Prostate gland (tissue), 2 donors: Measurements from ENCODE around the gene RPA1. TPM values are rescaled to one million over a fixed set of nuclear protein-coding genes. Genes with fewer than 3 reads are reported as not detected.

ENCODE experiments used
- DNase-seq: peaks from one replicate; pipeline ENCODE4 v3.0.0-alpha.2; 2019; ENCODE audit warnings: low spot score
- H3K27ac ChIP-seq, 2 donors: fragments of 200-600 bp; sonication (generic); 2 replicates each; pipeline ENCODE4 v1.5.1; 2017 to 2019
- H3K27me3 ChIP-seq: fragments of 200-600 bp; sonication (generic); replicated peaks from 2 replicates; pipeline ENCODE4 v1.5.1; 2019; ENCODE audit not compliant: insufficient read depth
- H3K36me3 ChIP-seq, 2 donors: fragments of 200-600 bp; sonication (generic); 1 replicate in 1 of 2; 2 replicates in 1 of 2; pipeline versions ENCODE4 v1.5.1 to v1.8.1; 2017 to 2019
- H3K4me1 ChIP-seq: fragments of 200-600 bp; sonication (generic); replicated peaks from 2 replicates; pipeline ENCODE4 v1.5.1; 2019
- H3K4me3 ChIP-seq, 2 donors: fragments of 200-600 bp; sonication (generic); 2 replicates each; pipeline ENCODE4 v1.5.1; 2017 to 2019
- H3K9me3 ChIP-seq: fragments of 200-600 bp; sonication (generic); 2 replicates; pipeline ENCODE4 v1.5.1; 2017
- CTCF ChIP-seq, 4 experiments: fragments of 200-600 bp in 2 of 4; fragments of 450-650 bp in 2 of 4; sonication (generic) in 2 of 4; IDR thresholded peaks; 1 replicate in 3 of 4; 2 replicates in 1 of 4; pipeline ENCODE4 v1.5.1; 2016 to 2019; ENCODE audit warnings: antibody characterized with exemption in 4 of 4, mild to moderate bottlenecking in 2 of 4, moderate library complexity in 2 of 4
- POLR2A ChIP-seq: fragments of 450-650 bp; IDR thresholded peaks from one replicate; pipeline ENCODE4 v1.6.1; 2016; ENCODE audit warnings: antibody characterized with exemption, mild to moderate bottlenecking
- POLR2AphosphoS5 ChIP-seq: sonication (generic); formaldehyde crosslinking; IDR thresholded peaks from one replicate; pipeline ENCODE4 v1.6.1; 2017; ENCODE audit warnings: antibody characterized with exemption
- WGBS: methylation state at CpG from one replicate; pipeline ENCODE4 v1.1.5; 2018; 5-methylcytosine and 5-hydroxymethylcytosine counted together
- intact Hi-C: fragments of 100-400 bp; cut with DNase I; formaldehyde crosslinking; loops from one replicate; pipeline ENCODE4 v1.14.2; 2022
- total RNA-seq, 2 donors: library from RNA; depleted of rRNA; stranded (reverse); fragments of >200 nt; gene quantifications; one replicate each; pipeline ENCODE4 v1.1.0, GENCODE V29; 2016

Gene RPA1
- total RNA-seq, 2 donors from 2014 or later: 33.0 to 34.0 TPM

- TF ChIP-seq CTCF (IDR thresholded peaks at IDR 0.05): no peak
- TF ChIP-seq POLR2A: no peak
- TF ChIP-seq POLR2AphosphoS5: no peak
- H3K9me3 ChIP-seq: no peaks in the 10 kb centered on the region
- H3K36me3 ChIP-seq: no peaks in the 10 kb centered on the region
- DNase-seq: no peak
- intact Hi-C loops: no loop called here
- no peaks in the 10 kb centered on the region for H3K27me3 ChIP-seq
- no peaks in the 10 kb centered on the region for H3K4me1 ChIP-seq
- WGBS: 88% methylated on average over 25 of the region's 29 CpGs
- no peak overlapping the region for H3K27ac ChIP-seq
- H3K4me3 ChIP-seq: no peak overlapping the region
These were observed 87.3 kb downstream of the RPA1 start for GRCh38 chr17:1916963-1917715.

- DNase-seq: no peak
- no peaks in the 10 kb centered on the region for H3K9me3 ChIP-seq
- H3K36me3 ChIP-seq: no peaks in the 10 kb centered on the region
- H3K4me3 ChIP-seq: no peak overlapping the region
- no peaks in the 10 kb centered on the region for H3K4me1 ChIP-seq
- no peaks in the 10 kb centered on the region for H3K27me3 ChIP-seq
- no peak overlapping the region for H3K27ac ChIP-seq
- WGBS: 84% methylated on average over 29 of the region's 29 CpGs
- no peak for TF ChIP-seq POLR2A
- TF ChIP-seq CTCF (IDR thresholded peaks at IDR 0.05): no peak
- TF ChIP-seq POLR2AphosphoS5: no peak
- intact Hi-C loops: no loop called here
These were observed 88.7 kb downstream of the RPA1 start for GRCh38 chr17:1918346-1919162.

DNA sequence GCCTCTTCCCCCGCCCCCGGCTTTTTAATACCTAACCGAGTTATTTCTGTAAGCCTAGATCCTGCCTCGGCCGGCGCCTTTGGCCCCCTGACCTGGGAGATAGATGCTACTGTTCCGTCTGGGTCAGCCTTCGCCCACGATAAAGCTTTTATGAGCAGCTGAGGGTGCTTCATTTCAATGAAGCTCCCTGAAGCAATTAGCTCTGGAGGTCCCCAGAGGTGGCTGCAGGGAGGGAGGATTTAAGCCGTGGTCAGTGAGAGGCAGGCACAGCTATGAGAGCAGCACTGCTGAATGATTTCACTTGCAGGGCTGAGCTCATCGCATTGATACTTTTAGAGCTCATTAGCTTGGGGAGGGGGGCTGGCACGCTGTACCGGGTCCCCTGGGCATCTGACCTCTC, 89.4 kb downstream of the RPA1 start:
- no peak overlapping the region for H3K4me3 ChIP-seq
- no peaks in the 10 kb centered on the region for H3K9me3 ChIP-seq
- no peaks in the 10 kb centered on the region for H3K4me1 ChIP-seq
- no peaks in the 10 kb centered on the region for H3K36me3 ChIP-seq
- H3K27ac ChIP-seq: no peak overlapping the region
- no peak for DNase-seq
- H3K27me3 ChIP-seq: no peaks in the 10 kb centered on the region
- TF ChIP-seq CTCF (IDR thresholded peaks at IDR 0.05) (no peak), POLR2AphosphoS5 (no peak)
- intact Hi-C loops: no loop called here
- 73% methylated on average over 13 of the region's 13 CpGs for WGBS

GRCh38 chr17:1920948-1921351, 91.1 kb downstream of the RPA1 start:
- Histone ChIP-seq H3K27ac (no peak overlapping the region), H3K27me3 (no peaks in the 10 kb centered on the region), H3K4me1 (no peaks in the 10 kb centered on the region), H3K4me3 (no peak overlapping the region), H3K36me3 (no peaks in the 10 kb centered on the region), H3K9me3 (no peaks in the 10 kb centered on the region)
- intact Hi-C loops: no loop called here
- WGBS: 59% methylated on average over 19 of the region's 19 CpGs
- TF ChIP-seq POLR2AphosphoS5: peak; percentile 23
- TF ChIP-seq POLR2A: no peak
- peak; percentile 57 for DNase-seq

DNA sequence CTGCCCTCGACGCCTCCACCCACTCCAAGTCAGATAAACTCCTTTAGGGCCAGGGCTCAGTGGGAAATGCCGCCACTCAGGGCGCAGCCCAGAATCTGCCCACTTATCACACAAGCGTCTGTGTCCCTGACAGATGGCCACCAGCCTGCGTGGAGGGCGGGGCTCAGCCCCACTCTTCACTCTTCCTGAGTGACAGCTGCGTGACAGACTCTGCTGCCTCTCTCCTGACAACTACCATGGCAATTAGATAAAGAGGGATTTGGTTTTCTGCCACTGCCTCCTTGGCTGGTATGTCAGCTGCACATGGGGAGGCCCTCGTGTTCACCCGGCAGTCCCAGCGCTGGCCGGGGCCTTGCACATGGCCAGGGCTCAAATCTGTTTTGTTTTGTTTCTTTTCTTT, 99.2 kb downstream of the RPA1 start:
- H3K27me3 ChIP-seq: no peaks in the 10 kb centered on the region
- peaks cover 11% of the 10 kb centered on the region for H3K4me1 ChIP-seq
- H3K9me3 ChIP-seq: no peaks in the 10 kb centered on the region
- 93% methylated on average over 12 of the region's 12 CpGs for WGBS
- H3K27ac ChIP-seq: no peak overlapping the region
- no peaks in the 10 kb centered on the region for H3K36me3 ChIP-seq
- TF ChIP-seq CTCF (IDR thresholded peaks at IDR 0.05): no peak
- TF ChIP-seq POLR2AphosphoS5: no peak
- no peak for TF ChIP-seq POLR2A
- no peak overlapping the region for H3K4me3 ChIP-seq
- DNase-seq: no peak
- intact Hi-C loops: no loop called here
